CD4-positive, alpha-beta memory T cell (primary cell): ENCODE results near the gene OSTF1. TPM values are rescaled to one million over a fixed set of nuclear protein-coding genes. Genes with fewer than 3 reads are reported as not detected.

Experiments
- CTCF ChIA-PET: fragments of 350-600 bp; sonication (Branson Sonifier 250); formaldehyde crosslinking; loops from one replicate; lab custom pipeline; 2021; ENCODE audit warnings: inconsistent platforms; ENCODE audit not compliant: partially characterized antibody; lab: Charles Lee
- POLR2A ChIA-PET: fragments of 350-600 bp; sonication (Branson Sonifier 250); formaldehyde crosslinking; loops from one replicate; lab custom pipeline; 2021; ENCODE audit not compliant: partially characterized antibody; lab: Charles Lee
- DNase-seq, 5 donors: peaks; one replicate each; pipeline versions ENCODE4 v3.0.0 to v3.0.0-alpha.2; 2020 to 2022; ENCODE audit warnings: mixed read lengths in 1 of 5
- H3K27ac ChIP-seq: one replicate; pipeline ENCODE4 v1.7.0; 2013; ENCODE audit warnings: low read depth, low read length
- H3K27me3 ChIP-seq: 2 replicates; pipeline ENCODE4 v1.7.0; 2013; ENCODE audit warnings: mild to moderate bottlenecking, low read length, moderate library complexity; ENCODE audit not compliant: insufficient read depth
- H3K36me3 ChIP-seq: 2 replicates; pipeline ENCODE4 v1.7.0; 2013; ENCODE audit warnings: mild to moderate bottlenecking, low read length, moderate library complexity; ENCODE audit not compliant: insufficient read depth
- H3K4me1 ChIP-seq: 2 replicates; pipeline ENCODE4 v1.7.0; 2013; ENCODE audit warnings: mild to moderate bottlenecking, low read length, moderate library complexity; ENCODE audit not compliant: insufficient read depth
- H3K4me3 ChIP-seq, 2 donors: one replicate each; pipeline ENCODE4 v1.7.0; 2013; ENCODE audit warnings: low read length in 2 of 2, mild to moderate bottlenecking in 1 of 2
- H3K9me3 ChIP-seq, 2 donors: one replicate each; pipeline ENCODE4 v1.7.0; 2013; ENCODE audit warnings: low read length in 2 of 2, control low read depth in 1 of 2; ENCODE audit not compliant: control insufficient read depth in 1 of 2
- H3K27ac Mint-ChIP-seq, 7 donors: one replicate each; pipeline ENCODE4 v1.8.0; 2020 to 2021; ENCODE audit warnings: mixed read lengths in 7 of 7, mild to moderate bottlenecking in 6 of 7, inconsistent platforms in 3 of 7, moderate library complexity in 3 of 7
- H3K27me3 Mint-ChIP-seq, 2 donors: one replicate each; pipeline ENCODE4 v1.8.0; 2020 to 2021; ENCODE audit warnings: mixed read lengths in 2 of 2
- H3K36me3 Mint-ChIP-seq, 2 donors: one replicate each; pipeline ENCODE4 v1.8.0; 2020 to 2021; ENCODE audit warnings: mixed read lengths in 2 of 2, inconsistent platforms in 1 of 2, mild to moderate bottlenecking in 1 of 2
- H3K4me1 Mint-ChIP-seq, 4 donors: one replicate each; pipeline ENCODE4 v1.8.0; 2020 to 2021; ENCODE audit warnings: mixed read lengths in 4 of 4, mild to moderate bottlenecking in 1 of 4
- H3K4me3 Mint-ChIP-seq, 8 donors: one replicate each; pipeline ENCODE4 v1.8.0; 2020 to 2021; ENCODE audit warnings: mixed read lengths in 8 of 8, mild to moderate bottlenecking in 7 of 8, moderate library complexity in 6 of 8, inconsistent platforms in 3 of 8
- H3K9me3 Mint-ChIP-seq, 8 donors: one replicate each; pipeline ENCODE4 v1.8.0; 2020 to 2021; ENCODE audit warnings: mixed read lengths in 8 of 8, mild to moderate bottlenecking in 5 of 8, inconsistent platforms in 3 of 8, moderate library complexity in 1 of 8
- intact Hi-C: fragments of 100-400 bp; cut with micrococcal nuclease; formaldehyde crosslinking; loops from one replicate; pipeline ENCODE4 v1.15.1; 2023
- polyA plus RNA-seq, 2 donors: library from polyadenylated mRNA; unstranded; fragments of 300-500 nt; fragmentation: Illumina TruSeq; gene quantifications; one replicate each; pipeline ENCODE4 v1.2.3, GENCODE V29; 2021
- total RNA-seq, 2 experiments: library from RNA; stranded (reverse); gene quantifications; one replicate each; pipeline ENCODE4 v1.2.3, GENCODE V29; 2021

The OSTF1 gene
- total and polyA plus RNA-seq, 4 experiments from 2014 or later = 59.8 to 188 (median 119) TPM

DNA sequence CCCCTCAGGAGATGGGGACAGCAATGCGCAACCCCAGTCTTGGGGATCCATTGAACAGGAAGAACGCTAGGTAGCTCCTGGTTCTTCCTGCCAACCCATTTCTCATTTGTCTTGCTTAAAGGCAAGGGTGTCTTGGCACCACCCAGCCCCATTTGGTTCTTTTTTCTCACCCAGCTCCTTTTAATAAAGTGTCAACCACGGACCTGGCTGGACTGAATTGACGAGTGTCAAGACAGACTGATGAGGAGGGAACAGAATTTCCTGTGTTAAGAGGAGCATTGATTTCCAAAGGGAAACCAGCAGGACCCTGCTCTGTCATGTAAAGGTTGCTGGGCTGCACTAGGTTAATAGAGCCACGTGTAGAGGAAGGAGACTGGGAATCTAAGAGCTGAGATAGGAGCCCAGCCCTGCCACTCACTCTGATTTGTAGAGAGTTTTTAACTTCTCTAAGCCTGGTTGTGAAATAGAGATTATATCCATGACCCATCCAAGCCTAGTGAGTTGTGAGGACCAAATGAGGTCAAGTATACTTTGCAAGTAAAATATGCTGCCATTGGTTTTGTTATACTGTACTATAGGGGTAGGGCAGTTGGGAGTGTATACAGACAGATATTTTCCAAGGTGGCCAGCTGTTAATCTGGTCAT, 33.7 kb downstream of the OSTF1 start:
- ChIA-PET POLR2A (interaction anchor here (0.5 to 1.3 kb wide), 3 partner anchors 11 to 177 kb away, joined by 3 to 4 read pairs (median 4); no protein-coding TSS in a partner anchor), CTCF (interaction anchor here (1.5 kb wide), 1 partner anchor 17 kb away, joined by 4 read pairs; no protein-coding TSS in a partner anchor)
- Histone ChIP-seq H3K4me1 (peaks cover 59% of the 10 kb centered on the region), H3K4me3 (no peak overlapping the region), H3K27me3 (no peaks in the 10 kb centered on the region), H3K36me3 (peaks cover 42% of the 10 kb centered on the region), H3K27ac (no peak overlapping the region), H3K9me3 (no peaks in the 10 kb centered on the region)
- Mint-ChIP-seq H3K27me3 (no peaks in the 10 kb centered on the region), H3K36me3 (peaks cover 50% of the 10 kb centered on the region in 2 donors), H3K4me3 (no peak overlapping the region), H3K27ac (peak overlapping the region in 4 of 7 donors; percentile 47 to 72 (median 57)), H3K4me1 (peaks cover 48 to 83% (median 66%) of the 10 kb centered on the region in 4 donors), H3K9me3 (no peaks in the 10 kb centered on the region)
- intact Hi-C loops = no loop called here
- no peak for DNase-seq

DNA sequence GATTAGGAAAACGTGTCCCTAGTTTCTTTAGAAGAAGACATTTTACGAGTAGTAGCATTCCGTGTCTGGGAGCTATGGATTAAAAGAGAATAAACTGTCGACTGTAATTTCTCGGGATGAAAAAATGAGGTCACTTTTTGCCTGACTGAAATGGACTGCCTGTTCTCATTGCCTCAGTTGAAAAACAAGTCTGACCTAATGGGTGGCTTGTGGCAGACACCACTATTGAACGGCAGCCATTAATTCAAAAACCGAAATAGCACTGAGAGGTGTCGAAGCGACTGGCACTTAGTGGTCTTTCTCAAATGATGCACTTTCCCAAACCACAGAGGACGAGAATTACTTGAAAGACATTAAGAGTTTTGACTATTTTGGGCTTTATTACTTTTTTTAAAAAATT, 35.4 kb downstream of the OSTF1 start:
- Mint-ChIP-seq H3K9me3 (no peaks in the 10 kb centered on the region), H3K4me1 (peaks cover 43 to 74% (median 60%) of the 10 kb centered on the region in 4 donors), H3K4me3 (no peak overlapping the region), H3K36me3 (peaks cover 40 to 42% of the 10 kb centered on the region in 2 donors), H3K27me3 (no peaks in the 10 kb centered on the region), H3K27ac (peak overlapping the region in 2 of 7 donors; percentile 2 to 16)
- Histone ChIP-seq H3K9me3 (no peaks in the 10 kb centered on the region), H3K27me3 (no peaks in the 10 kb centered on the region), H3K27ac (no peak overlapping the region), H3K4me3 (no peak overlapping the region), H3K4me1 (peaks cover 62% of the 10 kb centered on the region), H3K36me3 (peaks cover 30% of the 10 kb centered on the region)
- ChIA-PET CTCF (interaction anchor here (1.9 kb wide), 1 partner anchor 20 kb away, joined by 4 read pairs; no protein-coding TSS in a partner anchor), POLR2A (no interaction called here)
- no peak for DNase-seq
- intact Hi-C loops = no loop called here

DNA sequence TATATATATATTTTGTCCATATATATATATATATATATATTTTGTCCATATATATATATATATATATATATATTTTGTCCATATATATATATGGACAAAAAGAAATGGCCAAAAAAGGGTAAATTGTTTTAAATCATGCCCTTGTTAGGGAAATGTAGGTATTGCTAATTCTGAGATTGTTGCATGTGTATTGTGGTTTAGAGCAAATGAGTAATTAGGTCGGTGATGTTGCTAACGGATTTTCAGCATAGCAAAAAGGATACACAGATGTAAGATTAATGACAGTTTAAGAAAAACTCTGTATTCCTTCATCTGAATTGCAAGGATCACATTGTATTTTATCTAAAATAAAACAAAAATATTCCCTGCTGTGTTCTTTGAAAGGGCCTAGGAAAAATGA, 40.2 kb downstream of the OSTF1 start:
- H3K27me3 ChIP-seq = no peaks in the 10 kb centered on the region
- no peak for DNase-seq
- ChIA-PET CTCF (no interaction called here), POLR2A (interaction anchor here (0.8 kb wide), 1 partner anchor 40 kb away, joined by 4 read pairs; the partner anchor contains the start of genes NMRK1 and OSTF1)
- H3K36me3 ChIP-seq = peaks cover 29% of the 10 kb centered on the region
- peak overlapping the region in 1 of 7 donors; percentile 69 for H3K27ac Mint-ChIP-seq
- peaks cover 53 to 59% of the 10 kb centered on the region in 2 donors for H3K36me3 Mint-ChIP-seq
- peaks cover 41 to 79% (median 58%) of the 10 kb centered on the region in 4 donors for H3K4me1 Mint-ChIP-seq
- no peaks in the 10 kb centered on the region for H3K27me3 Mint-ChIP-seq
- H3K9me3 ChIP-seq = no peaks in the 10 kb centered on the region
- intact Hi-C loops = no loop called here
- H3K4me3 Mint-ChIP-seq = no peak overlapping the region
- no peak overlapping the region for H3K4me3 ChIP-seq
- no peak overlapping the region for H3K27ac ChIP-seq
- H3K9me3 Mint-ChIP-seq = no peaks in the 10 kb centered on the region
- peaks cover 37% of the 10 kb centered on the region for H3K4me1 ChIP-seq

DNA sequence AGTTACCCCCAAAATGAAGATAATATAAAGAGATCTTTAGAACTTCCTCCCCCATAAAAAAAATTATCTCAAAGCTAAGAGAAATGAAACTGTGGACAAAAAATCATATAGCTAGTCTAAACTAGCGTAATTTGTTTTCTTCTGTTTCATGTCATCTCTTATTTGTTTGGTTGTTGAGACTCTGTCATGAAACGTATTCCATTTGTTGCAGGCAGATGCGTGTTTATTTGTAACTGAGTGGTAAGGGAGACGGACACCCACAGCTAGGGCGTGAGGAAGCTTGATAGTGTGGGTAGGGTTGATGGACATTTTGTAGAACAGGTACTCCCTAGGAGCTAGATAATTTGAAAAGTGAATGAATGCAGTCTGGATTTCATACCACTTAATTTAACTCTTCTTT, 41.9 kb downstream of the OSTF1 start:
- H3K27me3 ChIP-seq = no peaks in the 10 kb centered on the region
- ChIA-PET POLR2A (interaction anchor here (1.3 kb wide), 1 partner anchor 8 kb away, joined by 3 read pairs; no protein-coding TSS in a partner anchor), CTCF (interaction anchor here (1.3 kb wide), 1 partner anchor 18 kb away, joined by 3 read pairs; no protein-coding TSS in a partner anchor)
- intact Hi-C loops = no loop called here
- Mint-ChIP-seq H3K27me3 (no peaks in the 10 kb centered on the region), H3K36me3 (peaks cover 59% of the 10 kb centered on the region in 2 donors), H3K4me1 (peaks cover 30 to 73% (median 47%) of the 10 kb centered on the region in 4 donors), H3K27ac (peak overlapping the region in 5 of 7 donors; percentile 18 to 67 (median 30)), H3K4me3 (no peak overlapping the region), H3K9me3 (no peaks in the 10 kb centered on the region)
- H3K36me3 ChIP-seq = peaks cover 32% of the 10 kb centered on the region
- H3K27ac ChIP-seq = no peak overlapping the region
- DNase-seq = no peak
- H3K4me1 ChIP-seq = peaks cover 28% of the 10 kb centered on the region
- H3K9me3 ChIP-seq = no peaks in the 10 kb centered on the region
- no peak overlapping the region for H3K4me3 ChIP-seq

DNA sequence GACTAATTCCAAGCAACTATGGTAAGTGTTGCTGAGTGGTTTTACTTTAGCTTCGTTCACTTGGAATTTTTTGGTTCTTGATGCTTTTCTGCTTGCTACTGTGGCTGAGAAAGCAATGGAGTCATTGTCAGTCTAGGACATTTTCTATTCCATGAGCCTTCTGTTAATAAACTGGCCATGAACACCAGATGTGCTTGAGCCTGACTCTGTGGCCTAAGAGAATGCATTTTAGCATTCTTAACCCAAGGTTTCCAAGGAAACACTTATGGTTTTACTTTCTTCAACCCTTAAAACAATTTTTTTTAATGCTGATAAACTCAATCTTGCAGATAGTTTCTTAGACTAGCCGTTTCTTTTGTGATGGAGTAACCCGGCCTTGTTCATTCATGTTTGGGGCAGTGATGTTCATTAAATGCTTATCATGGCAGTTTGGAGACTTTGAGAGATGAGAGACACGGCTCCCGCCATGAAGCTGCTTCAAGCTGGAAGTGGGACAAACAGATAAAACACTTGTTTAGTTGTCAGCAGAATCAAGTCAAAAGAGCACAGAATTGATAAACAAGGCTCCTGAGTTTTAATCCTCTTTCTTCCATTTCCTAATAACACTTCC, 42.4 kb downstream of the OSTF1 start:
- Histone ChIP-seq H3K27me3 (no peaks in the 10 kb centered on the region), H3K27ac (no peak overlapping the region), H3K9me3 (no peaks in the 10 kb centered on the region), H3K4me3 (no peak overlapping the region), H3K36me3 (peaks cover 37% of the 10 kb centered on the region), H3K4me1 (peaks cover 25% of the 10 kb centered on the region)
- Mint-ChIP-seq H3K4me3 (no peak overlapping the region), H3K27me3 (no peaks in the 10 kb centered on the region), H3K36me3 (peaks cover 60 to 61% of the 10 kb centered on the region in 2 donors), H3K27ac (peak overlapping the region in 5 of 7 donors; percentile 22 to 49 (median 30)), H3K9me3 (no peaks in the 10 kb centered on the region), H3K4me1 (peaks cover 28 to 70% (median 47%) of the 10 kb centered on the region in 4 donors)
- CTCF ChIA-PET = interaction anchor here (0.9 to 1.3 kb wide), 2 partner anchors 17 to 39 kb away, joined by 3 read pairs; no protein-coding TSS in a partner anchor
- POLR2A ChIA-PET = interaction anchor here (2.7 kb wide), 1 partner anchor 42 kb away, joined by 10 read pairs; the partner anchor contains the start of genes NMRK1 and OSTF1
- intact Hi-C loops = no loop called here
- DNase-seq = no peak

DNA sequence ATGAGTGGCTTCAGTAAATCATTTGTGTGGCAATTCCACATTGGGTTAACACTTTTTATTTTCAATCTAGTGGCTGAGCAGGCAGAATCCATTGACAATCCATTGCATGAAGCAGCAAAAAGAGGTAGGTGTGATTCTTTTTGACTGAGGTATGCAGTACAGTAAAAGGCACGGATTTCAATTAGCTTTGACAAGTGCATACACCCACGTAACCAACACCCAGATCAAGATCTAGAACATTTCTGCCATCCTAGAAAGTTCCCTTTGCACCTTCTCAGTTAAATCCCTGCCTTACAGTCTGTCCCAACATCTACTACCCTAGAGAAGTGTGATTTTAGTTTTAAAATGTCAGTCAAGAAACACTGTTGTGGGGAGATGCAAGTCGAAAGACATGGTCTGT, 43.4 kb downstream of the OSTF1 start:
- H3K36me3 Mint-ChIP-seq = peaks cover 70 to 71% of the 10 kb centered on the region in 2 donors
- H3K4me3 Mint-ChIP-seq = no peak overlapping the region
- intact Hi-C loops = no loop called here

More for the DNA sequence above, 43.4 kb downstream of the OSTF1 start:
- no peak overlapping the region for H3K27ac ChIP-seq
- H3K36me3 ChIP-seq = peaks cover 38% of the 10 kb centered on the region
- Mint-ChIP-seq H3K9me3 (no peaks in the 10 kb centered on the region), H3K27ac (peak overlapping the region in 5 of 7 donors; percentile 15 to 89 (median 86)), H3K4me1 (peaks cover 27 to 65% (median 48%) of the 10 kb centered on the region in 4 donors), H3K27me3 (no peaks in the 10 kb centered on the region)
- POLR2A ChIA-PET = interaction anchor here (1.3 to 2.7 kb wide), 2 partner anchors 43 to 103 kb away, joined by 3 to 10 read pairs; partner anchors contain the start of genes NMRK1 and OSTF1
- DNase-seq = no peak
- no peak overlapping the region for H3K4me3 ChIP-seq
- CTCF ChIA-PET = interaction anchor here (0.9 to 2.4 kb wide), 4 partner anchors 40 to 179 kb away, joined by 3 to 6 read pairs (median 4); partner anchors contain the start of gene C9orf40
- peaks cover 20% of the 10 kb centered on the region for H3K4me1 ChIP-seq
- no peaks in the 10 kb centered on the region for H3K9me3 ChIP-seq
- H3K27me3 ChIP-seq = no peaks in the 10 kb centered on the region
